ENCODE measurements around the gene TTLL11. TPM values are rescaled to one million over a fixed set of nuclear protein-coding genes. Genes with fewer than 3 reads are reported as not detected.

Gene TTLL11
- total RNA-seq, 1 experiment from 2014 or later: 1.5 TPM

- Mint-ChIP-seq H3K27ac (no peak overlapping the region), H3K4me3 (no peak overlapping the region), H3K36me3 (ENCODE audit: insufficient read depth in 1 of 3, low read depth in 3 of 3) (peaks cover 0 to 4% (median 0%) of the 10 kb centered on the region in 3 experiments; a peak in 1 of 7 replicates), H3K4me1 (peaks cover 5 to 23% of the 10 kb centered on the region in 2 experiments; a peak in 2 of 4 replicates), H3K27me3 (ENCODE audit: low read depth) (peaks cover 2% of the 10 kb centered on the region), H3K9me3 (peaks cover 7% of the 10 kb centered on the region in 2 experiments; a peak in 3 of 5 replicates)
- H2BK20ac ChIP-seq (ENCODE audit: low read depth, low read length, poor library complexity, severe bottlenecking): no peak overlapping the region
- no peak overlapping the region for H4K91ac ChIP-seq (ENCODE audit: insufficient read length, low read depth, low read length)
- no peak overlapping the region for H3K14ac ChIP-seq (ENCODE audit: insufficient read depth, low read length)
- H3K4ac ChIP-seq (ENCODE audit: low read depth, low read length): no peak overlapping the region
- TF ChIP-seq CTCF (conservative IDR thresholded peaks at IDR 0.05): no peak
- no peak overlapping the region for H3T11ph ChIP-seq (ENCODE audit: low read length)
- H4K5ac ChIP-seq (ENCODE audit: insufficient read length, low read depth, low read length): no peak overlapping the region
- WGBS (ENCODE audit: extremely low coverage, insufficient read length, low lambda C conversion rate): no CpG with 5 or more reads among the region's 2 CpGs
- no peak overlapping the region for H2BK15ac ChIP-seq (ENCODE audit: low read depth, low read length)
- no peak overlapping the region for H3K9ac ChIP-seq (ENCODE audit: extremely low read depth, insufficient read length, low read length)
- no peak overlapping the region for H4K8ac ChIP-seq (replicated peaks; ENCODE audit: insufficient read length, low read depth, low read length)
- H3K18ac ChIP-seq (ENCODE audit: insufficient read length, low read depth, low read length): no peak overlapping the region
- H2BK120ac ChIP-seq (ENCODE audit: low read depth, low read length, poor library complexity, severe bottlenecking): no peak overlapping the region
- H3K4me1 ChIP-seq (ENCODE audit: insufficient read depth, low read length): no peaks in the 10 kb centered on the region
- H3K23ac ChIP-seq (ENCODE audit: insufficient read length, low read depth, low read length): no peak overlapping the region
- DNase-seq: no peak
- no peak overlapping the region for H3K56ac ChIP-seq (ENCODE audit: insufficient read length, low read depth, low read length)
- H2BK12ac ChIP-seq (ENCODE audit: insufficient read length, low read depth, low read length): no peak overlapping the region
- no peaks in the 10 kb centered on the region for H3K23me2 ChIP-seq (ENCODE audit: insufficient read length, low read depth, low read length, poor library complexity, severe bottlenecking)
- no peaks in the 10 kb centered on the region for H3K79me1 ChIP-seq (ENCODE audit: insufficient read depth, low read depth, low read length, poor library complexity, severe bottlenecking)
- no peak overlapping the region for H2BK5ac ChIP-seq (ENCODE audit: insufficient read length, low read length)
- H3K79me2 ChIP-seq (ENCODE audit: insufficient read depth, low read length): no peaks in the 10 kb centered on the region
- no peaks in the 10 kb centered on the region for H3K27me3 ChIP-seq (ENCODE audit: insufficient read depth, low read length)
- H2AFZ ChIP-seq (ENCODE audit: low read length): no peak overlapping the region
- H2AK5ac ChIP-seq (ENCODE audit: insufficient read length, low read length): no peak overlapping the region
- no peaks in the 10 kb centered on the region for H4K20me1 ChIP-seq (ENCODE audit: control insufficient read depth, insufficient read depth, insufficient read length)
- H3K4me2 ChIP-seq (ENCODE audit: insufficient read depth, insufficient read length, low read length): no peak overlapping the region
- no peaks in the 10 kb centered on the region for H3K9me3 ChIP-seq (ENCODE audit: control insufficient read depth, low read depth, low read length)
- H3K27ac ChIP-seq (ENCODE audit: insufficient read length, low read depth, low read length): no peak overlapping the region
Measured at GRCh38 chr9:122106576-122106975, 13.5 kb upstream of the TTLL11 start.

Measured in H9 (cell line).